PC-3 (cell line): ENCODE data around the gene ACVR1B. TPM values are rescaled to one million over a fixed set of nuclear protein-coding genes. Genes with fewer than 3 reads are reported as not detected.

Source experiments
- ATAC-seq: fragments of 200-7000 bp; cut with Tn5 transposase; 2 replicates; pipeline ENCODE4 v1.9.1; 2020; ENCODE audit warnings: mild to moderate bottlenecking, moderate library complexity
- BruUV-seq: library from RNA; stranded (reverse); fragments of 400-500 nt; replicated peaks from 2 replicates; lab custom pipeline; 2021; lab: Mats Ljungman, UMichigan
- CTCF ChIA-PET: fragments of 300-600 bp; sonication (Branson Sonifier 250); formaldehyde crosslinking; loops from one replicate; lab custom pipeline; 2022; ENCODE audit warnings: antibody characterized with exemption; lab: Charles Lee
- POLR2A ChIA-PET: fragments of 300-600 bp; sonication (Branson Sonifier 250); formaldehyde crosslinking; loops from one replicate; lab custom pipeline; 2022; ENCODE audit warnings: antibody characterized with exemption; ENCODE audit not compliant: unreplicated experiment; lab: Charles Lee
- DNase-seq: peaks from one replicate; pipeline ENCODE4 v3.0.0-alpha.2; 2015
- H2AFZ ChIP-seq: fragments of 300-600 bp; sonication (generic); 2 replicates; pipeline ENCODE4 v1.6.0; 2016; ENCODE audit warnings: antibody characterized with exemption, low read length
- H3F3A ChIP-seq: fragments of 300-600 bp; sonication (generic); one replicate; pipeline ENCODE4 v1.6.0; 2017; ENCODE audit warnings: antibody characterized with exemption, low read length, control low read depth, mild to moderate bottlenecking; ENCODE audit not compliant: unreplicated experiment
- H3K27ac ChIP-seq: fragments of 300-600 bp; sonication (generic); 2 replicates; pipeline ENCODE4 v1.5.1; 2016; ENCODE audit warnings: mild to moderate bottlenecking, low read length
- H3K27me3 ChIP-seq: fragments of 300-600 bp; sonication (generic); 2 replicates; pipeline ENCODE4 v1.6.1; 2016; ENCODE audit warnings: low read length, mixed read lengths
- H3K36me3 ChIP-seq: fragments of 300-600 bp; sonication (generic); 2 replicates; pipeline ENCODE4 v1.6.1; 2016; ENCODE audit warnings: low read depth, mixed run types, low read length, mixed read lengths
- H3K4me1 ChIP-seq: fragments of 300-600 bp; sonication (generic); 2 replicates; pipeline ENCODE4 v1.5.1; 2016; ENCODE audit warnings: low read length; ENCODE audit not compliant: insufficient read depth
- H3K4me2 ChIP-seq: fragments of 300-600 bp; sonication (generic); 2 replicates; pipeline ENCODE4 v1.6.0; 2016; ENCODE audit warnings: low read length
- H3K4me3 ChIP-seq: fragments of 300-600 bp; sonication (generic); 2 replicates; pipeline ENCODE4 v1.5.1; 2016; ENCODE audit warnings: mild to moderate bottlenecking, low read length, mixed read lengths
- H3K79me2 ChIP-seq: fragments of 300-600 bp; sonication (generic); 2 replicates; pipeline ENCODE4 v1.6.1; 2017; ENCODE audit warnings: low read length, mixed read lengths
- H3K9ac ChIP-seq: fragments of 300-600 bp; sonication (generic); 2 replicates; pipeline ENCODE4 v1.6.0; 2016; ENCODE audit warnings: mild to moderate bottlenecking, low read length
- H3K9me2 ChIP-seq: fragments of 300-600 bp; sonication (generic); replicated peaks from 2 replicates; pipeline ENCODE4 v1.6.1; 2016; ENCODE audit warnings: mixed run types, low read length, mixed read lengths
- H3K9me3 ChIP-seq: fragments of 300-600 bp; sonication (generic); 2 replicates; pipeline ENCODE4 v1.6.1; 2016; ENCODE audit warnings: low read length, mixed read lengths
- H4K20me1 ChIP-seq: fragments of 300-600 bp; sonication (generic); 2 replicates; pipeline ENCODE4 v1.6.1; 2016; ENCODE audit warnings: low read length, mixed read lengths
- CTCF ChIP-seq: fragments of 300-600 bp; sonication (generic); conservative IDR thresholded peaks from 2 replicates; pipeline ENCODE4 v1.5.1; 2017; ENCODE audit warnings: antibody characterized with exemption, low read depth, mild to moderate bottlenecking, low read length
- EZH2 ChIP-seq: fragments of 300-600 bp; sonication (generic); IDR thresholded peaks from one replicate; pipeline ENCODE4 v1.6.1; 2017; ENCODE audit warnings: antibody characterized with exemption, mild to moderate bottlenecking, low read length; ENCODE audit not compliant: unreplicated experiment
- EZH2phosphoT487 ChIP-seq: fragments of 300-600 bp; sonication (generic); IDR thresholded peaks from 2 replicates; pipeline ENCODE4 v1.6.1; 2018; ENCODE audit warnings: mild to moderate bottlenecking, antibody characterized with exemption, low read length, borderline replicate concordance
- intact Hi-C: fragments of 100-400 bp; cut with micrococcal nuclease; formaldehyde crosslinking; loops from 2 replicates; pipeline ENCODE4 v1.9.0; 2023
- total RNA-seq: library from RNA; depleted of rRNA; stranded (reverse); fragments of >200 nt; gene quantifications from 2 replicates; pipeline ENCODE4 v1.2.3, GENCODE V29; 2014

The ACVR1B gene
- total RNA-seq, 1 experiment from 2014 or later, result 9.8 TPM

GRCh38 chr12:51986834-51987233 is 35.3 kb downstream of the ACVR1B start:
- intact Hi-C loops, result no loop called here
- Histone ChIP-seq H3K4me2 (no peak overlapping the region), H3K4me1 (no peaks in the 10 kb centered on the region), H3K27me3 (no peaks in the 10 kb centered on the region), H3F3A (no peaks in the 10 kb centered on the region), H3K9me3 (no peaks in the 10 kb centered on the region), H4K20me1 (no peaks in the 10 kb centered on the region), H3K9me2 (no peaks in the 10 kb centered on the region), H2AFZ (no peak overlapping the region), H3K9ac (no peak overlapping the region), H3K36me3 (peaks cover 13% of the 10 kb centered on the region), H3K4me3 (no peak overlapping the region), H3K27ac (no peak overlapping the region), H3K79me2 (no peaks in the 10 kb centered on the region)
- no peak for DNase-seq
- ChIA-PET CTCF (interaction anchor here (0.6 kb wide), 1 partner anchor 64 kb away, joined by 5 read pairs; no protein-coding TSS in a partner anchor), POLR2A (no interaction called here)
- BruUV-seq, result no TSS peak
- ATAC-seq, result no peak
- no peak for TF ChIP-seq CTCF
- TF ChIP-seq EZH2, result no peak
- TF ChIP-seq EZH2phosphoT487, result no peak

GRCh38 chr12:51992246-51992645 is 40.7 kb downstream of the ACVR1B start:
- no TSS peak for BruUV-seq
- H3K27me3 ChIP-seq, result no peaks in the 10 kb centered on the region
- POLR2A ChIA-PET, result no interaction called here

More at GRCh38 chr12:51992246-51992645, 40.7 kb downstream of the ACVR1B start:
- Histone ChIP-seq H4K20me1 (no peaks in the 10 kb centered on the region), H3K4me1 (no peaks in the 10 kb centered on the region), H2AFZ (no peak overlapping the region), H3K79me2 (no peaks in the 10 kb centered on the region), H3K4me3 (no peak overlapping the region), H3K36me3 (no peaks in the 10 kb centered on the region; the same call in 1 of the 2 replicates), H3K9me3 (no peaks in the 10 kb centered on the region), H3F3A (no peaks in the 10 kb centered on the region), H3K9me2 (no peaks in the 10 kb centered on the region), H3K27ac (no peak overlapping the region), H3K9ac (no peak overlapping the region), H3K4me2 (no peak overlapping the region)
- TF ChIP-seq EZH2, result no peak
- TF ChIP-seq EZH2phosphoT487, result no peak
- TF ChIP-seq CTCF, result no peak
- DNase-seq, result no peak
- ATAC-seq, result no peak
- CTCF ChIA-PET, result interaction anchor here (1.3 kb wide), 2 partner anchors 28 to 128 kb away, joined by 3 to 7 read pairs; no protein-coding TSS in a partner anchor
- intact Hi-C loops, result no loop called here
